Left lung (tissue), 14 donors: ENCODE results near the gene MTG1. TPM values are rescaled to one million over a fixed set of nuclear protein-coding genes. Genes with fewer than 3 reads are reported as not detected.
A peak's percentile ranks its signal among the peaks of the same experiment; 100 is the strongest.

Source experiments
- ATAC-seq: fragments of 200-7000 bp; cut with Tn5 transposase; one replicate; pipeline ENCODE4 v1.9.1; 2020; ENCODE audit warnings: moderate library complexity
- DNase-seq, 4 donors: peaks; one replicate each; pipeline ENCODE4 v3.0.0-alpha.2; 2013 to 2020
- H3K27ac ChIP-seq, 2 donors: fragments of 200-600 bp; sonication (generic) in 1 of 2; one replicate each; pipeline versions ENCODE4 v1.5.0 to v1.8.0; 2020 to 2021
- H3K27me3 ChIP-seq, 2 donors: fragments of 200-600 bp; sonication (generic) in 1 of 2; one replicate each; pipeline versions ENCODE4 v1.5.0 to v1.8.0; 2020 to 2021
- H3K36me3 ChIP-seq, 2 donors: fragments of 200-600 bp; sonication (generic) in 1 of 2; one replicate each; pipeline versions ENCODE4 v1.5.0 to v1.8.0; 2020 to 2021
- H3K4me1 ChIP-seq, 2 donors: fragments of 200-600 bp; one replicate each; pipeline ENCODE4 v1.8.0; 2021
- H3K4me3 ChIP-seq, 2 donors: fragments of 200-600 bp; sonication (generic) in 1 of 2; one replicate each; pipeline versions ENCODE4 v1.5.0 to v1.8.0; 2020 to 2021; ENCODE audit warnings: mild to moderate bottlenecking in 1 of 2
- H3K9me3 ChIP-seq, 2 donors: fragments of 200-600 bp; sonication (generic) in 1 of 2; one replicate each; pipeline versions ENCODE4 v1.5.0 to v1.8.0; 2020 to 2021
- CTCF ChIP-seq, 2 donors: fragments of 200-600 bp; sonication (generic) in 1 of 2; IDR thresholded peaks; one replicate each; pipeline versions ENCODE4 v1.5.0 to v1.8.0; 2021; ENCODE audit warnings: antibody characterized with exemption in 2 of 2
- intact Hi-C, 2 donors: fragments of 100-400 bp; cut with DNase I; formaldehyde crosslinking; loops; one replicate each; pipeline versions ENCODE4 v1.11.2 to v1.14.2; 2022
- long read RNA-seq, 12 donors: library from polyadenylated mRNA in 2 of 12; unstranded in 2 of 12; transcript quantifications; one replicate each; pipeline ENCODE4 v2.0.0 and lab custom pipeline, GENCODE V29; 2019 to 2026
- polyA plus RNA-seq, 6 donors: library from polyadenylated mRNA; unstranded; fragments of 120-200 nt; gene quantifications; one replicate each; pipeline ENCODE4 v1.2.1, GENCODE V29; 2013; ENCODE audit not compliant: insufficient read length in 6 of 6
- total RNA-seq, 2 donors: library from RNA; stranded (reverse); fragmentation: NEBNext Ultra II Directional; extraction: Animal tissue kit (Norgen Biotek cat#: 25700); gene quantifications; one replicate each; pipeline ENCODE4 v1.2.1, GENCODE V29; 2021
- donor health status: DM: no; HTN: yes; CAD: no.
- donor health status: DM: no; HTN: no; CAD: no.

MTG1 gene
- 10 to 100 TPM; 31.5 to 46.5 TPM for total RNA-seq
- polyA plus RNA-seq = 10 to 100 TPM; 52.3 to 75.1 (median 61.6) TPM
- long read RNA-seq, donor 1, transcript MTG1-208 (6 exons, 693 nt) = minor isoform, 5 of 44 reads
- long read RNA-seq, donor 1, transcript MTG1-201 (11 exons, 1,560 nt) = major isoform, 11 of 44 reads
- long read RNA-seq, donor 1, partial matches to known transcripts = 27 of 44 reads
- long read RNA-seq, donor 1, other reads (novel, unspliced or antisense) = 0 of 44 reads
- long read RNA-seq, donor 2, transcript MTG1-208 (6 exons, 693 nt) = minor isoform, 9 of 35 reads
- long read RNA-seq, donor 2, transcript MTG1-201 (11 exons, 1,560 nt) = major isoform, 14 of 35 reads
- long read RNA-seq, donor 2, partial matches to known transcripts = 12 of 35 reads
- long read RNA-seq, donor 2, other reads (novel, unspliced or antisense) = 0 of 35 reads
- long read RNA-seq, donor 3, transcript MTG1-201 (11 exons, 1,560 nt) = major isoform, 11 of 16 reads
- long read RNA-seq, donor 3, partial matches to known transcripts = 0 of 16 reads
- long read RNA-seq, donor 3, other reads (novel, unspliced or antisense) = 0 of 16 reads
- long read RNA-seq, donor 4, transcript MTG1-201 (11 exons, 1,560 nt) = major isoform, 26 of 38 reads
- long read RNA-seq, donor 4, transcript MTG1-208 (6 exons, 693 nt) = minor isoform, 6 of 38 reads
- long read RNA-seq, donor 4, partial matches to known transcripts = 4 of 38 reads
- long read RNA-seq, donor 4, other reads (novel, unspliced or antisense) = 1 of 38 reads
- long read RNA-seq, donor 5, transcript MTG1-201 (11 exons, 1,560 nt) = major isoform, 13 of 23 reads
- long read RNA-seq, donor 5, transcript MTG1-208 (6 exons, 693 nt) = minor isoform, 10 of 23 reads
- long read RNA-seq, donor 5, partial matches to known transcripts = 0 of 23 reads
- long read RNA-seq, donor 5, other reads (novel, unspliced or antisense) = 0 of 23 reads
- long read RNA-seq, donor 6, transcript MTG1-201 (11 exons, 1,560 nt) = major isoform, 9 of 27 reads
- long read RNA-seq, donor 6, transcript MTG1-208 (6 exons, 693 nt) = minor isoform, 5 of 27 reads
- long read RNA-seq, donor 6, partial matches to known transcripts = 10 of 27 reads
- long read RNA-seq, donor 6, other reads (novel, unspliced or antisense) = 0 of 27 reads
- long read RNA-seq, donor 7, transcript MTG1-201 (11 exons, 1,560 nt) = major isoform, 10 of 41 reads
- long read RNA-seq, donor 7, partial matches to known transcripts = 30 of 41 reads
- long read RNA-seq, donor 7, other reads (novel, unspliced or antisense) = 0 of 41 reads
- long read RNA-seq, donor 8, transcript MTG1-201 (11 exons, 1,560 nt) = major isoform, 15 of 47 reads
- long read RNA-seq, donor 8, partial matches to known transcripts = 28 of 47 reads
- long read RNA-seq, donor 8, other reads (novel, unspliced or antisense) = 0 of 47 reads
- long read RNA-seq, donor 9 = 0 reads
- long read RNA-seq, donor 10, transcript MTG1-201 (11 exons, 1,560 nt) = major isoform, 64 of 107 reads
- long read RNA-seq, donor 10, transcript MTG1-208 (6 exons, 693 nt) = minor isoform, 24 of 107 reads
- long read RNA-seq, donor 10, transcript MTG1-203 (10 exons, 2,730 nt) = minor isoform, 5 of 107 reads
- long read RNA-seq, donor 10, partial matches to known transcripts = 4 of 107 reads
- long read RNA-seq, donor 10, other reads (novel, unspliced or antisense) = 9 of 107 reads
- long read RNA-seq, donor 11, transcript MTG1-201 (11 exons, 1,560 nt) = major isoform, 14 of 26 reads
- long read RNA-seq, donor 11, partial matches to known transcripts = 9 of 26 reads
- long read RNA-seq, donor 11, other reads (novel, unspliced or antisense) = 0 of 26 reads
- long read RNA-seq, donor 12, transcript MTG1-201 (11 exons, 1,560 nt) = major isoform, 7 of 27 reads
- long read RNA-seq, donor 12, partial matches to known transcripts = 19 of 27 reads
- long read RNA-seq, donor 12, other reads (novel, unspliced or antisense) = 0 of 27 reads

GRCh38 chr10:133394064-133394663 lies at the start of gene MTG1:
Gene MTG1 (plus strand): TSS chr10:133394157. CDS start chr10:133394221, 64 bp downstream.
- no peaks in the 10 kb centered on the region for H3K27me3 ChIP-seq
- ATAC-seq (peak; percentile 97), DNase-seq (peak; percentile 95 to 99 (median 96))
- no peaks in the 10 kb centered on the region for H3K9me3 ChIP-seq
- H3K27ac ChIP-seq = peak within 1 kb of the TSS; percentile 80 to 90
- TF ChIP-seq CTCF (IDR thresholded peaks at IDR 0.05) = peak in 1 of 2 donors; percentile 31
- H3K4me3 ChIP-seq = peak within 1 kb of the TSS; percentile 90 to 95
- intact Hi-C loops = no loop called here
- peaks cover 0 to 39% of the 10 kb centered on the region in 2 donors for H3K36me3 ChIP-seq
- peaks cover 11 to 28% of the 10 kb centered on the region in 2 donors for H3K4me1 ChIP-seq

GRCh38 chr10:133344236-133344635 lies 49.7 kb upstream of the MTG1 start:
- ATAC-seq (no peak), DNase-seq (no peak)
- no peaks in the 10 kb centered on the region for H3K36me3 ChIP-seq
- H3K27ac ChIP-seq = no peak overlapping the region
- no peaks in the 10 kb centered on the region for H3K4me1 ChIP-seq
- no peak overlapping the region for H3K4me3 ChIP-seq
- H3K9me3 ChIP-seq = no peaks in the 10 kb centered on the region
- intact Hi-C loops = no loop called here
- no peak for TF ChIP-seq CTCF (IDR thresholded peaks at IDR 0.05)
- peaks cover 5 to 95% of the 10 kb centered on the region in 2 donors for H3K27me3 ChIP-seq

- Histone ChIP-seq H3K4me3 (no peak overlapping the region), H3K9me3 (no peaks in the 10 kb centered on the region), H3K27ac (no peak overlapping the region), H3K27me3 (peaks cover 5 to 99% of the 10 kb centered on the region in 2 donors), H3K36me3 (no peaks in the 10 kb centered on the region), H3K4me1 (no peaks in the 10 kb centered on the region)
- intact Hi-C loops = no loop called here
- peak in 1 of 4 donors; percentile 52 for DNase-seq
- ATAC-seq = no peak
- no peak for TF ChIP-seq CTCF (IDR thresholded peaks at IDR 0.05)
These were observed 47.5 kb upstream of the MTG1 start for GRCh38 chr10:133346413-133346812.
